SH-SY5Y (cell line): ENCODE data around the gene BLOC1S3.

Source experiments
- GATA2 ChIP-seq: IDR thresholded peaks from 2 replicates; pipeline ENCODE4 v1.6.1; 2011; ENCODE audit warnings: mild to moderate bottlenecking, low read depth, low read length
- GATA3 ChIP-seq: IDR thresholded peaks from 2 replicates; pipeline ENCODE4 v1.6.1; 2011; ENCODE audit warnings: low read depth, mild to moderate bottlenecking, low read length, moderate library complexity

Gene BLOC1S3

DNA sequence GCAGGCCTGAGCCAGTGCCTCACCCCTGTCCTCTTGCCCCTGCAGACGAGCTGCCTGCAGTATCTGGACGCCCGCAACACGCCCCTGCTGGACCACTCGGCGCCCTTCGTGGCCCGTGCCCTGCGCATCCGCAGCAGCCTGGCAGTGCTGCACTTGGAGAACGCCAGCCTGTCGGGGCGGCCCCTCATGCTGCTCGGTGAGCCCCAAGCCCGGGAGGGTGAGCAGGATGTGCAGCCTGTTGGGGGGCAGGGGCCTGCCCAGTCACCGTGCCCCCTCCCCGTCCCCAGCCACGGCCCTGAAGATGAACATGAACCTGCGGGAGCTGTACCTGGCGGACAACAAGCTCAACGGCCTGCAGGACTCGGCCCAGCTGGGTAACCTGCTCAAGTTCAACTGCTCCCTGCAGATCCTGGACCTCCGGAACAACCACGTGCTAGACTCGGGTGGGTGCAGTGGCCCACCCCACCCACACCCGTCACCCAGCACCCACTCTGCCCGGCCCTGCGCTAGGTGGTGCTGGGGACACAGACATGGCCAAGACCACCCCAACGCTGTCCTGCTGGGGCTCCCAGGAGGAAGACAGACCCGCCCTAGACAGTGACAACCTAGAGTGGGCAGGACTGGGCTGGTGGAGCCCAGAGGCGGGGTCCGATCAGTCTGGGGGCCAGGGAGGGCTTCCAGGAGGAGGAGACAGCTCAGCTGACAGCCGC, 36.4 kb upstream of the BLOC1S3 start:
- no peak for TF ChIP-seq GATA2
- no peak for TF ChIP-seq GATA3

DNA sequence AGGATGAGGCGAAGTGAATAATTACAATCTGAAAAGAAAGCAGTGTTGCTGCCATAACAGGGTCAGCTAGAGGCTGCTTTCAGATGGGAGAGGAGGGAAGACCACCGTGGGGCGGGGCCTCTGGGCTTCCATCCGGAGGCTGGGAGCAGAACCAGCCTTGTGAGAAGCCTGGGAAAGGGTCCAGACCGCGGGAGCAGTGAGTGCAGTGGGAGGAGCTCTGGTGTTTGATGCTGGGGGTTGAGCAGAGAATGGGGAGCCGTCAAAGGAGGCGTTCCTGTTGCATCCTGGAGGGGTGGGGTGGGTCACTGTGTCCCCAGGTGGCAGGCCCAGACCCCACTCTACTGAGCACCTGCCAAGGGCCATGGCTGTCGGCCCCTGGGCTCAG, 35.9 kb upstream of the BLOC1S3 start:
- TF ChIP-seq GATA2, result no peak
- no peak for TF ChIP-seq GATA3

DNA sequence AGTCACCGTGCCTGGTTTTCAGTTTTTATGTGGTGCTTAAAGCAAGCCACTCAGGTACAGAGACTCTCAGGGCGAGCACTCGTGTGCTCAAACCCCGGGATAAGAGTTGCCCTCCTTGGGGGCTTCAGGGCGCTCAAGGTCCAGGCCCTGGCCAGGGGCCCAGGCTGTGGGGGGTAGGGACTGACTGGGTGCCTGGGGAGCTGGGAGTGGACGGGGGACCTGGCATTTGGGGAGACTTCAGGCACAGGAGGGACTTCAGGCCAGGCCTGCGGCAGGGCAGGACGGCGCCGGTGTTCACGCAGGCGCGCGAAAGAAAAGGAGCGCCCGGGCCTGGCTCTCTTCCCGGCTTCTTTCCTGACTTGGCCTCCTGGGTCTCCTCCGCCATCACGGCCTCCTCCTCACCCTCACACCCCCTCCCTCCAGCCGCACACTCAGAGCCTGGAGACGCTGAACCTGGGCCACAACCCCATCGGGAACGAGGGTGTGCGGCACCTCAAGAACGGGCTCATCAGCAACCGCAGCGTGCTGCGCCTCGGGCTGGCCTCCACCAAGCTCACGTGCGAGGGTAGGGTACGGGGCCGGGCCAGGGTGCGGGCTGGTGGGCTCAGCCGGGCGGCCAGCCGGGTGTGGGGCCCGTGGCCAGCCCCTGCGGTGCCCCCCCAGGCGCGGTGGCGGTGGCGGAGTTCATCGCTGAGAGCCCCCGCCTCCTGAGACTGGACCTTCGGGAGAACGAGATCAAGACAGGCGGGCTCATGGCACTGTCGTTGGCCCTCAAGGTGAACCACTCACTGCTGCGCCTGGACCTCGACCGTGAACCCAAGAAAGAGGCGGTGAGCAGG, 33.9 kb upstream of the BLOC1S3 start:
- no peak for TF ChIP-seq GATA3
- TF ChIP-seq GATA2, result no peak

DNA sequence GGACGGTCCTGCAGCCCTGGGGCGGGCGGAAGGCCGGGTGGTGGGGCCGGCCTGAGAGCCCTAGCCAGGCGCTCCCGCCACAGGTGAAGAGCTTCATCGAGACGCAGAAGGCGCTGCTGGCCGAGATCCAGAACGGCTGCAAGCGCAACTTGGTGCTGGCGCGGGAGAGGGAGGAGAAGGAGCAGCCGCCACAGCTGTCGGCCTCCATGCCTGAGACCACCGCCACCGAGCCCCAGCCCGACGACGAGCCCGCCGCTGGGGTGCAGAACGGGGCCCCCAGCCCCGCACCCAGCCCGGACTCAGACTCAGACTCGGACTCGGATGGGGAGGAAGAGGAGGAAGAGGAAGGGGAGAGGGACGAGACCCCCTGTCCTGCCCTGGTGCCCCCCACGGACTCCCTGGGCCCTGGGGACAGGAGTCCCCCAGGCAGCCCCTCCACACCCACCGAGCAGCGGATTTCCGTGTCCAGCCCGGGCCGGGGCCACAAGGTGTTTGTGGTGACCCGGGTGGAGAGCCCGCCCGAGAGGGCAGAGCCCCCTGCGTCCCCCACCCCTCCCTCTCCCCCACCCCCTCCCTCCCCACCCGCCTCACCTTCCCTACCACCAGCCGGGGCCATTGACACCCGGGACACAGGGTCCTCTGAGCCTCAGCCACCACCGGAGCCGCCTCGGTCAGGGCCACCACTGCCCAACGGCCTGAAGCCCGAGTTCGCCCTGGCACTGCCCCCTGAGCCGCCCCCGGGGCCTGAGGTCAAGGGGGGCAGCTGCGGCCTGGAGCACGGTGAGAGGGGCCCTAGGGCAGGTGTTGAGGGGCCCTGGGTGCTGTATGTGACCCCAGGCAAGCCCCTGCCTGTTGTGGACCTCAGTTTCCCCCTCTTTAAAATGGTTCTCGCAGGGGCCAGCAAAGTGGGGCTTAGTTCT, 33.1 kb upstream of the BLOC1S3 start:
- TF ChIP-seq GATA2 (no peak), GATA3 (no peak)

DNA sequence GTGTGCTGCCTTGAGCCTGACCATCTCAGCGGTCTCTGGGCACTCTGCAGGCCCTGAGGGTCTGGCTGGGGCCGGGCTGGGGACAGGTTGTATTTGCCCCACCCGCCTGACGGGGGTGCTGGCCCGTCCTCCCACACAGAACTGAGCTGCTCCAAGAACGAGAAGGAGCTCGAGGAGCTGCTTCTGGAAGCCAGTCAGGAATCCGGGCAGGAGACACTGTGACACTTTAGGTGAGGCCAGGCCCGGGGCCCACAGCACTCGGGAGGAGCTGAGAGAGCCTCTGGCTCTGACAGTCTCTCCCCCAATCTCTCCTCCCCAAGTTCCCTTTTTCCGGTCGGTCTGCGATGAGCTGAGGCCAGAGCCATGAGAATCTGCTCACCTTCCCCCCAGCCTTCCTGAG, 32.3 kb upstream of the BLOC1S3 start:
- TF ChIP-seq GATA2, result no peak
- no peak for TF ChIP-seq GATA3

DNA sequence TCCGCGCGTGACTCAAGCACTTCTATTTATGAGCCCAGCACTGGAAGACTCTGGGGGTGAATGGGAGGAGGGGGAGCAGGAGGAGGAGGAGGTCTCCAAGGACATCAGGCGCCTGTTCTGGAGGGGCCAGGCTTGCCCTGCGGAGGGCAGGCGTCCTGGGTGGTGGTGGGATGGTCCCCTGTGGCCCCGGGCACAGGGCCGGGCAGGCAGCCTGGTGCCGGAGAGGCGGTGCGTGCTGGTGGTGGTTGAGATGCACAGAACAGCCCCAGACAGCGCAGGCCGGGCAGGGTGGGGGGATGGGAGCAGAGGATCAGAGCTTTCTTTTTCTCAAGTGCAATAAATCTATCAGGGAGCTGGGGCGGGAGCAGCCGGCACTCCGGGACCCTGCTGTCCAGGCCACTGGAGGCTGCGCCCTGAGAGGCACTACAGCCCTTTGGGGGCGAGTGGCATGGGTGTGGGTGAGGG, 31.8 kb upstream of the BLOC1S3 start:
- no peak for TF ChIP-seq GATA3
- no peak for TF ChIP-seq GATA2

DNA sequence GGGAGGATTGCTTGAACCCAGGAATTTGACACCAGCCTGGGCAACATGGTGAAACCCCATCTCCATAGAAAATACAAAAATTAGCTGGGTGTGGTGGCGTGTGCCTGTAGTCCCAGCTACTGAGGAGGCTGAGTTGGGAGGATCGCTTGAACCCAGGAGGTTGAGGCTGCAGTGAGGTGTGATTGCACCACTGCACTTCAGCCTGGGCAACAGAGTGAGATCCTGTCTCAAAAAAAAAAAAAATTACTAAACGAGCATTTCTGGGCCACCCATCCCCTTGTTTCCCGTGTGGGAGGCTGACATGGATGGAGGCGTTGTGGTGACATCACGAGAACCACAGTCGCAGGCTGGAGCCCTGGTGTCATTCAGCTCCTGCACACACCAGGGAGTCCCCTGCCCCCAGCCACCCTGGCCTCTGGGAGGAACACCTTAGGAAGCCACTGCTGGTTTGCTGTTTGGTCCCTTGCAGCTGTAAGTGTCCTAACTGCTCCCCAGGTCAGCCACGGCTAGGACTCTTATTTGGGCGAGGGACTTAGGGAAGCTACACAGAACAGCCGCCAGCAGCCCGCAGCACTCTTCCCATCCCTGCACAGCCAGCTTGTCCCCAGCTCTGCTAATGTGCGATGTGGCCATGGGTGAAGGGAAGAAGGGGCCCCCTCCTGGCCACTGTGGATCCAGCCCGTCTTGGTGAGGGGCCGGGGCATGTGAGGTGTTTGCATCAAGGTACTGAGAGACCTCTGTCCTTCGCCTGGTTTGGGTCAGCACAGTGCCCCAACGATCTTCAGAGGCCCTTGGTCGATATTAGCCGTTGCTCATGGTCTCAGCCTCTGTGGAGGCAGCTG, 30.5 kb upstream of the BLOC1S3 start:
- no peak for TF ChIP-seq GATA3
- TF ChIP-seq GATA2, result no peak

DNA sequence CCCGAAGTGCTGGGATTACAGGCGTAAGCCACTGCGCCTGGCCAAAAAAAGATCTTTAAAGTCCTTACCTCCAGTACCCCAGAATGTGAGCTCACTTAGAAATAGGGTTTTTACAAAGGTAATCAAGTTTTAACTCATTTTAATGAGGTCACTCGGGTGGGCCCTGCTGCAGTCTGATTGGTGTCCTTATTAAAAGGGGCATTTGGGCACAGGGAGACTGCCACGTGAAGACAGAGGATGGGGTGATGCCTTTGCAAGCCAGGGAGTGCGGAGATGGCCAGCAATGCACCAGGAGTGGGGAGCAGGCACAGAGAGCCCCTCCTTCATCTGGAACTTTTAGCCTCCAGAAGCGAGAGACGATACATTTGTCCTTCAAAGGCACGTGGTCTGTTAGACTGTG, 29.5 kb upstream of the BLOC1S3 start:
- TF ChIP-seq GATA3 (no peak), GATA2 (no peak)

DNA sequence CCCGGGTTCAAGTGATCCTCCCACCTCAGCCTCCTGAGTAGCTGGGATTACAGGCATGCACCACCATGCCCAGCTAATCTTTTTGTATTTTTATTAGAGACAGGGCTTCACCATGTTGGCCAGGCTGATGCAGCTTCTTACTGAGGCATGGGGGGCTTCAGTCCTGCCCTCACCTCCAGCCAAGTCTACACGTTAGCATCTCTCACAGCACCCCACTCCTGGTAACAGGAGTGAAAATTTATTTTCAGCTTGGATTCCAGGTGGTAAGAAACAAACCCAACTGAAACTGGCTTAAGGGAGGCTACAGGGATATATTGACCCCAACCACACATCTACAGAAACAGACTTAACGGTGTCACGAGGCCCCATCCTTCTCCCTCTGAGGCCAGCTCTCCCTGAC, 28.4 kb upstream of the BLOC1S3 start:
- TF ChIP-seq GATA2 (no peak), GATA3 (no peak)

DNA sequence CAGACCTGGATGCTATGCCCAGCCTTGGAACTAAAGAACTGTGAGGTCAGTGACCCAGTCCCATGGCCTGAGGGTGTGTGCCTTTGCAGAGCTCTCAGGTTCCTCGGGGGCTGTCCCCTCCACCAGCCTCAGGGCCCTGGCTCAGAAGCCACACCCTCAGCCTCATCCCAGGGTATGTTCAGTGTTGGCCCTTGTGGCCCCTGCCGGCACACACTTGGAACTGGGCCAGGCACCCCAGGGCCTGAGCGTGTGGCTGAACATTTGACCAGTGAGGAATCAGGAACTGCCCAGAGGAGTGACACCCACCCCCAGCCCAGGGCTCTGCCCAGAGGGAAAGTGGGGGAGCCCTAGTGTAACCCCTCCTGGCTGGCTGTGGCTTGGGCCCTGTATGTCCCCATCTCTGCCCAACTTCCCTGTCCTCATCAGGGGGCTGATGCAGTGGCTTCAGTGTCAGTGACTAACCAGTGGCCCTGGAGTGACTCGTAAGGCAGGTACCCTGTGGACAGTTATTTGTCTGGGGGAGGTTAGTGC, 27.8 kb upstream of the BLOC1S3 start:
- TF ChIP-seq GATA3 (no peak), GATA2 (no peak)

DNA sequence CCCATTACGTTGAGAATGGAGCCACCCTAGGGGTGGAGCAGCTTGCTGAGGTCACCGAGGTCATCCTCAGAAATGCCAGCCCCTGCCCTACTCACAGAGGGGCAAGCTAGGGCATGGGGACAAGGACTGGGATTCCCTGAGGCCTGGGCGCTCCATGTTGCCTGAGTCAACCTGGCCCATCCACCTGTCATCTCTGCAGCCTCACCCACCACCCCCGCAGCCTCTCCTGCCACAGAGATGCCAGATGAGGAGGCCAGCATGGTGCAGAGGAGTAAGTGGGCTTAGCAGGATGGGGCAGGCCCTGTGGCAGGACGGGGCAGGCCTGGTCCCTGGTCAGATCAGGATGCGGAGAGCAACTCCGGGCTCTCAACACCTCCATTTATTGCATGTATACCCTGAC, 27.3 kb upstream of the BLOC1S3 start:
- TF ChIP-seq GATA2, result no peak
- TF ChIP-seq GATA3, result no peak

DNA sequence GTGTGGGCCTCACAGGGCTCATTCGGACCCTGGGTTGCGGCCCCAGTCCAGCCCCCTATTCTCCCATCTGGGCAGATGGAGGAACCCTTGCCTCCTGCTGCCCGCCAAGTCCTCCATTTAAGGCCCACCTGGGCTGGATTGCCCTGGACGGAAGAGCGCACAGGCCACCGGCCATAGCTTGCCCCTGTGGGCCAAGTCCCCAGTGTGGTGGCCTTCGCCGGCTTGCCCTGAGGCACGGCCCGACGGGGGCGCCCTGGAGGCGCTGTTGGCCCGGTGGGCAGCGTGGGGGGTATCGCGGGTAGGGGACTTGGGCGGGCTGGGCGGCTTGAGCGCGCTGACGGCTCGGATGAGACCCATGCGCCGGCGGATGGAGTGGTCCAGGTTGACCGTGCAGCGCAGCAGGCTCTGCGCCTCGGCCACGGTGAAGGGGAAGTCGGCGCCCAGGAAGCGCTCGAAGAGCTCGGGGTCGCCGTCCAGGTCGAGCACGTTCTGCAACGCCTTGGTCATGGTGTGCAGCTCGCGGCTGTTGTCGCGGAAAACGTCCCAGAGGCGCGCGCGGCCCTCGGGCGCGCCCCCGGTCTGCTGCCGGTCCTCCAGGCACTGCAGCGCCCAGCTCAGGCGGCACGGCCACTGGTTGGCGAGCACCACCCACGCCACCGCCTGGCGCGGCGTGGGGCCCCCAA, 26.6 kb upstream of the BLOC1S3 start:
- TF ChIP-seq GATA3 (no peak), GATA2 (no peak)
